Heart right ventricle (tissue), 16 donors: ENCODE results near the gene SLC4A7. TPM values are rescaled to one million over a fixed set of nuclear protein-coding genes. Genes with fewer than 3 reads are reported as not detected.

ENCODE experiments used
- ATAC-seq, 8 donors: fragments of 200-7000 bp; cut with Tn5 transposase; one replicate each; pipeline ENCODE4 v1.9.1; 2020; ENCODE audit warnings: mild to moderate bottlenecking in 8 of 8, moderate library complexity in 8 of 8, moderate number of reproducible peaks in 1 of 8
- DNase-seq, 2 donors: peaks; one replicate each; pipeline ENCODE4 v3.0.0-alpha.2; 2020
- H3K27ac ChIP-seq, 10 donors: fragments of 200-600 bp; sonication (generic) in 2 of 10; one replicate each; pipeline versions ENCODE4 v1.5.0 to v1.8.0; 2020 to 2022; ENCODE audit warnings: mild to moderate bottlenecking in 3 of 10
- H3K27me3 ChIP-seq, 7 donors: fragments of 200-600 bp; one replicate each; pipeline ENCODE4 v1.8.0; 2021 to 2022; ENCODE audit warnings: mild to moderate bottlenecking in 2 of 7
- H3K36me3 ChIP-seq, 9 donors: fragments of 200-600 bp; sonication (generic) in 1 of 9; one replicate each; pipeline versions ENCODE4 v1.5.0 to v1.8.0; 2020 to 2022; ENCODE audit warnings: mild to moderate bottlenecking in 2 of 9
- H3K4me1 ChIP-seq, 9 donors: fragments of 200-600 bp; sonication (generic) in 1 of 9; one replicate each; pipeline versions ENCODE4 v1.5.0 to v1.8.0; 2020 to 2022; ENCODE audit warnings: mild to moderate bottlenecking in 4 of 9
- H3K4me3 ChIP-seq, 10 donors: fragments of 200-600 bp; sonication (generic) in 2 of 10; one replicate each; pipeline versions ENCODE4 v1.5.0 to v1.8.0; 2020 to 2022; ENCODE audit warnings: mild to moderate bottlenecking in 7 of 10, moderate library complexity in 2 of 10
- H3K9me3 ChIP-seq, 11 donors: fragments of 200-600 bp in 10 of 11; sonication (generic) in 2 of 11; one replicate each; pipeline versions ENCODE4 v1.5.0 to v1.8.0; 2013 to 2022; ENCODE audit warnings: mild to moderate bottlenecking in 2 of 11, control low read depth in 1 of 11, moderate library complexity in 1 of 11
- WGBS, 2 donors: extraction: QIAGEN DNeasy Blood & Tissue Kit; methylation state at CpG; one replicate each; pipeline ENCODE4 v1.1.7; 2013; ENCODE audit warnings: inconsistent platforms in 1 of 2; 5-methylcytosine and 5-hydroxymethylcytosine counted together
- intact Hi-C, 10 donors: fragments of 100-400 bp; cut with DNase I; formaldehyde crosslinking; loops; one replicate each; pipeline versions ENCODE4 v1.11.1 to v1.14.2; 2022
- polyA plus RNA-seq, 2 donors: library from polyadenylated mRNA; stranded (reverse); fragments of 200-250 nt; gene quantifications; one replicate each; pipeline ENCODE4 v1.2.3, GENCODE V29; 2013
- total RNA-seq, 10 donors: library from RNA; stranded (reverse); fragmentation: NEBNext Ultra II Directional in 3 of 10; extraction: Animal tissue kit (Norgen Biotek cat#: 25700) in 3 of 10; gene quantifications; one replicate each; pipeline versions ENCODE4 v1.2.1 to v1.2.4, GENCODE V29; 2021 to 2023
- TF ChIP-seq, protein P1 (sequence below), 9 donors: fragments of 200-600 bp; sonication (generic) in 2 of 9; IDR thresholded peaks; one replicate each; pipeline versions ENCODE4 v1.5.0 to v1.8.0; 2021 to 2022; ENCODE audit warnings: antibody characterized with exemption in 9 of 9, mild to moderate bottlenecking in 5 of 9, moderate library complexity in 1 of 9
- donor health status: Arrhythmogenic right ventricular cardiomyopathy.
- donor health status: ischemic (EF 13 %, LVEDD 7.1; RV severe dilation, severe dysfunction).
- donor health status: healthy with polysubstance abuse.
- donor health status: DM: no; HTN: yes; CAD: no.
- donor health status: DM: no; HTN: no; CAD: no.
- donor health status: ischemic (EF 25% LVEDD 6.9; RV normal size, moderate dysfunction).
- donor health status: ischemic (EF 25% LVEDD 5.7; RV mildly dilated, moderate dysfunction).
- donor health status: healthy.
- donor health status: DM: yes; HTN: yes; CAD: no.
- donor health status: Ischemic cardiomyopathy.
- donor health status: ischemic (EF 35%, LVEDD 5.7; RV mildly dilated, moderate dysfunction).
- donor health status: nonischemic (EF 11% LVEDD 7.7; RV severe dilation, severe dysfunction).
- donor health status: DM: yes; HTN: yes; CAD: no.
- donor health status: PGD.
- donor health status: ischemic (EF 29% LVEDD 5.4; RV normal size, mild dysfunction).
- donor health status: nonischemic (EF 23%, LVEDD 6.1; RV moderate dilation, normal function).

SLC4A7 gene
- total and polyA plus RNA-seq, 12 donors, result 3.0 to 18.7 (median 11.8) TPM

DNA sequence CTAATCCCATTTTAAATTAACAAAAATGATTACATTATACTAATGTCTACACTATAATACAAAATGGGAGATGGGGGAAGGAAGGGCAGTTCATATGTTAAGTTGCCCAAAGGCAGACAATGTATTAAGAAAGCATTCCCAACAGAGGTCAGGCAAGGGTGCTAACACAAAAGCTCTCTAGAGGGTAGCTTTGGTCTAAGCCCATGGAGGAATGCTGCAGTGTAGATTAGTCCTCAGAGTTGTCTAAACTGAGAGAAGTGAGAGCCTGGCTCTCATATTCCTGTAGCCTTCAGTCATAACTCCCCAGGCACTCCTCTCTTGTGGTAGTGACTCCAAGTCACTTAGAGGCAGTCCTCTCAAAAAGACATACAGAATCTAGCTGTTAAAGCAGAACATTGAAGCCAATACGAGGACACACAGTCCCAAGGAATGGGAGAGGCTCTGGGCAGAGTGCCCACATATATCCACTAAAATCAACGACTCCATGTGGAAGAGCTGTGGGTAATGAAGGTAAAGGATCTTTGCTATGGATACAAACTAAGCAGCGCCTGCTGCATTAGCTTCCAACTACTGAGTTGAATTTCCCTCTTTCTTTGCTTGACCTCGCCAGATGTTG is 129.5 kb downstream of the SLC4A7 start:
- TF ChIP-seq, protein P1, sequence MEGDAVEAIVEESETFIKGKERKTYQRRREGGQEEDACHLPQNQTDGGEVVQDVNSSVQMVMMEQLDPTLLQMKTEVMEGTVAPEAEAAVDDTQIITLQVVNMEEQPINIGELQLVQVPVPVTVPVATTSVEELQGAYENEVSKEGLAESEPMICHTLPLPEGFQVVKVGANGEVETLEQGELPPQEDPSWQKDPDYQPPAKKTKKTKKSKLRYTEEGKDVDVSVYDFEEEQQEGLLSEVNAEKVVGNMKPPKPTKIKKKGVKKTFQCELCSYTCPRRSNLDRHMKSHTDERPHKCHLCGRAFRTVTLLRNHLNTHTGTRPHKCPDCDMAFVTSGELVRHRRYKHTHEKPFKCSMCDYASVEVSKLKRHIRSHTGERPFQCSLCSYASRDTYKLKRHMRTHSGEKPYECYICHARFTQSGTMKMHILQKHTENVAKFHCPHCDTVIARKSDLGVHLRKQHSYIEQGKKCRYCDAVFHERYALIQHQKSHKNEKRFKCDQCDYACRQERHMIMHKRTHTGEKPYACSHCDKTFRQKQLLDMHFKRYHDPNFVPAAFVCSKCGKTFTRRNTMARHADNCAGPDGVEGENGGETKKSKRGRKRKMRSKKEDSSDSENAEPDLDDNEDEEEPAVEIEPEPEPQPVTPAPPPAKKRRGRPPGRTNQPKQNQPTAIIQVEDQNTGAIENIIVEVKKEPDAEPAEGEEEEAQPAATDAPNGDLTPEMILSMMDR (IDR thresholded peaks at IDR 0.05), result no peak
- no peak for ATAC-seq
- WGBS, 2 donors, result 63 to 71% methylated on average over 4 of the region's 4 CpGs
- no peaks in the 10 kb centered on the region for H3K36me3 ChIP-seq
- no peak for DNase-seq
- intact Hi-C loops, result loop anchor here in 1 of 10 donors (5.0 kb wide), 1 partner anchor 42 kb away; no protein-coding TSS in a partner anchor
- no peak overlapping the region for H3K4me3 ChIP-seq
- peaks cover 0 to 21% (median 0%) of the 10 kb centered on the region in 9 donors for H3K4me1 ChIP-seq
- H3K27me3 ChIP-seq, result no peaks in the 10 kb centered on the region
- H3K9me3 ChIP-seq, result no peaks in the 10 kb centered on the region
- H3K27ac ChIP-seq, result no peak overlapping the region

DNA sequence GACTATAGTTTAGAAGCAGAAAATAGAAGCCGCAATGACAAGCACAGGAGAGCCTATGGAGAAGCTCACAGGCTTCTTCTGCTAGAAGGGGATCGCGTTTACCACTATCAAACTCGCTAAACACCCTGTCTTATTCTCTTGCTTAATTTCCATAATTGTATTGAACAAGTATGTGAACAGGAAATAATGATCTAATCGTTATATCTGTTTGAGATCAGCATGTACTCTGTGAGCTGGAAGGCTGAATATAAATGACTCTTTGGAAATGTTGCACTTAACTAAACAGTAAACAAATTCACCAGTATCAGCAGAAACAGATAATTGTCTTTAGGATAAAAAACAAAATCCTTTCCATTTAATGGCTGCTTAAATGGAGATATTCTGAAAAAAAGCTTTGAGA is 130.0 kb downstream of the SLC4A7 start:
- no peak overlapping the region for H3K4me3 ChIP-seq
- H3K27me3 ChIP-seq, result no peaks in the 10 kb centered on the region
- DNase-seq, result no peak
- peaks cover 0 to 18% (median 0%) of the 10 kb centered on the region in 9 donors for H3K4me1 ChIP-seq
- TF ChIP-seq, protein P1 (IDR thresholded peaks at IDR 0.05), result no peak
- intact Hi-C loops, result no loop called here
- 62 to 71% methylated on average over 5 of the region's 5 CpGs for WGBS, 2 donors
- no peak overlapping the region for H3K27ac ChIP-seq
- H3K9me3 ChIP-seq, result no peaks in the 10 kb centered on the region
- no peak for ATAC-seq
- no peaks in the 10 kb centered on the region for H3K36me3 ChIP-seq

DNA sequence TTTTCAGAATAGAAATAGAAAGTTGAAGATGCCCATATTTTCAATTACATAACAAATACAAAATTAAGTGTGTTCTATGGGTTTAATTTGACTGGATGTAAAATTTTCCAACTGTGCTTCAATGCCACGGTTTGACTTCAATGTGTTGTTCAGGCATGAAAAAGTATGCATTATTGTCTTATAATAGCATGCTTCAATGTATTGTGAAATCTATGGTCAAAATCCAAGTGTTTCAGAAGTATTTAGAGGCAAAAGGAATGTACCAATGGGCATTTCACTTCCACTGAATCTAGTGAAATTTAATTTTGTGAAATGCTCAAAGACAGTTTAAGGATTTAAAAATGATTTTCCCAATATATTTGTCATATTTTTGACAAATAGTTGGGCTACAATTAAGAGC is 131.0 kb downstream of the SLC4A7 start:
- Histone ChIP-seq H3K27ac (no peak overlapping the region), H3K4me1 (peaks cover 0 to 8% (median 0%) of the 10 kb centered on the region in 9 donors), H3K9me3 (no peaks in the 10 kb centered on the region), H3K36me3 (no peaks in the 10 kb centered on the region), H3K27me3 (no peaks in the 10 kb centered on the region), H3K4me3 (no peak overlapping the region)
- 87 to 88% methylated on average over 1 of the region's 1 CpG for WGBS, 2 donors
- no peak for ATAC-seq
- intact Hi-C loops, result no loop called here
- no peak for DNase-seq
- TF ChIP-seq, protein P1 (IDR thresholded peaks at IDR 0.05), result no peak

DNA sequence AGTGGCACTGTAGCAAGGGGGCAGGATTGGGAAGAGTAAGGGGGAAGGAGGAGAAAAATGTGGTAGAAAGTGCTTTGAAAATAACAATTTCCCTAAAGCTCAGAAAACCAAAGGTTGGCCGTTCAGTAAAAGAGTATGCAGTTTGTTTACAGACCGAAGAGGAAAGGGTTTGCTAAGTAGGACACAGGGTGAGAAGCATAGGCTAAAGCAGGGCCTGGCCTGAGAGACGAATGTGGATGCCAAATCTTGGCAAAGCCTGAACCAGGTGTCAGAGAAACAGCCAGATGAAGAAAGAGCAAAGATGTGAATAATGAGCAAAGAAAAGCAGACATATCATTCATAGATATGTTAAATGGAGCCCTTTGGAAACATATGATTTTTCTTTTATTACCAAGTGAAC is 132.1 kb downstream of the SLC4A7 start:
- H3K36me3 ChIP-seq, result no peaks in the 10 kb centered on the region
- TF ChIP-seq, protein P1 (IDR thresholded peaks at IDR 0.05), result no peak
- H3K27me3 ChIP-seq, result no peaks in the 10 kb centered on the region
- no peak overlapping the region for H3K27ac ChIP-seq
- peaks cover 0 to 4% (median 0%) of the 10 kb centered on the region in 9 donors for H3K4me1 ChIP-seq
- DNase-seq (no peak), ATAC-seq (no peak)
- H3K9me3 ChIP-seq, result no peaks in the 10 kb centered on the region
- no peak overlapping the region for H3K4me3 ChIP-seq
- WGBS, 2 donors, result 76 to 81% methylated on average over 3 of the region's 3 CpGs
- intact Hi-C loops, result no loop called here
